GM21423 (cell line): ENCODE results near the gene ADAMTS13.

Experiments used
- ATAC-seq: cut with Tn5 transposase; IDR thresholded peaks from one replicate; pipeline ENCODE4 v1.9.1; 2021; ENCODE audit warnings: mild to moderate bottlenecking, moderate library complexity; ENCODE audit not compliant: unreplicated experiment

ADAMTS13 gene

DNA sequence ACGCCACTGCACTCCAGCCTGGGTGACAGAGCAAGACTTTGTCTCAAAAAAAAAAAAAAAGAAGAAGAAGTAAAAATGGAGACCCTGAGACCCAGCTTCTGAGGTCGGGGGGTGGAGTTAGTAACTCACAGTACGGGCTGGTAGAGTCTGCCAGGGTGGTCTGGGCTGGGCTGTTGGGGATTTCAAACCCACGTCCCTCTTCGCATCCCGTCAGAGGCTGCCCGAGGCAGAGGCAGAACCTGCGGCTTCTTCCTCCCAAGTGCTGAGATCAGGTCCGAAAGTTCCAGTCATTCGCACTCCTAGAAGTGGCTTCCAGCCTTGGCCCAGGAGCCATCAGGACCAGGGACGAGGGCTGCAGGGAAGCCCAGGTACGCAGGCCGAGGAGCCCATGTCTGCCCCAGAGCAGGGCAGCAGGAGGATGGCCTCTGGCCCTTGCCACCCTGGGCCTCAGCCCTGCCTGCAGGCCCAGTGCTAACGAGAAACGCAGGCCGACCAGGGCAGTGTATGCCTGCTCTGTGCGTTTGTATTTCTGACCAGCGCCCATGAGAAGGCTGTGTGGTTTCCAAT is 66.6 kb downstream of the ADAMTS13 start:
- ATAC-seq: no peak

GRCh38 chr9:133489253-133490190 is 67.4 kb downstream of the ADAMTS13 start:
- no peak for ATAC-seq

DNA sequence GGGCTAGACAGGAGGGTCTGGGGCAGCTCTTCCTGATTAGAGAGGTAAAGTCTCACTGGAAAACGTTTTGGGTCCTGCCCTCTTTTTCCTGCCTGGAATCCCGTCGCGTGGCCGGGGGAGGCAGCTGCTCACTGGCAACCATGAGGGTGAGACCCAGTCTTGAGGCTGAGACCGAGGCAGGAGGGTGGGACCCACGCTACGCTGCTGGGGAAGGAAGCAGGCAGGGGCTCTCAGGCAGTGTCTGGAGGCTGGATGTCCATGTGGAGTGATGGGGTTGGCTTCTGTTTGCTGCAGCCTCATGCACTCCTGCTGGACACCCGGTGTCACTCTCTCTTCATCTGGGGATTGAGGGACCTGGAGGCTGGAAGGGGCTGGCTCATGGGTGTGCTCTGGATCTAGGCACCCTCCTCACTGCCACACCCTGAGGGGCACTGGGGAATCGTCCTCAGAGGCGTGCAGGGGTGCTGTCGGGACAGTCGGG is 68.1 kb downstream of the ADAMTS13 start:
- ATAC-seq: no peak

GRCh38 chr9:133490865-133491655 is 68.9 kb downstream of the ADAMTS13 start:
- no peak for ATAC-seq

- ATAC-seq: no peak
These were observed 69.4 kb downstream of the ADAMTS13 start for GRCh38 chr9:133491656-133491925.

DNA sequence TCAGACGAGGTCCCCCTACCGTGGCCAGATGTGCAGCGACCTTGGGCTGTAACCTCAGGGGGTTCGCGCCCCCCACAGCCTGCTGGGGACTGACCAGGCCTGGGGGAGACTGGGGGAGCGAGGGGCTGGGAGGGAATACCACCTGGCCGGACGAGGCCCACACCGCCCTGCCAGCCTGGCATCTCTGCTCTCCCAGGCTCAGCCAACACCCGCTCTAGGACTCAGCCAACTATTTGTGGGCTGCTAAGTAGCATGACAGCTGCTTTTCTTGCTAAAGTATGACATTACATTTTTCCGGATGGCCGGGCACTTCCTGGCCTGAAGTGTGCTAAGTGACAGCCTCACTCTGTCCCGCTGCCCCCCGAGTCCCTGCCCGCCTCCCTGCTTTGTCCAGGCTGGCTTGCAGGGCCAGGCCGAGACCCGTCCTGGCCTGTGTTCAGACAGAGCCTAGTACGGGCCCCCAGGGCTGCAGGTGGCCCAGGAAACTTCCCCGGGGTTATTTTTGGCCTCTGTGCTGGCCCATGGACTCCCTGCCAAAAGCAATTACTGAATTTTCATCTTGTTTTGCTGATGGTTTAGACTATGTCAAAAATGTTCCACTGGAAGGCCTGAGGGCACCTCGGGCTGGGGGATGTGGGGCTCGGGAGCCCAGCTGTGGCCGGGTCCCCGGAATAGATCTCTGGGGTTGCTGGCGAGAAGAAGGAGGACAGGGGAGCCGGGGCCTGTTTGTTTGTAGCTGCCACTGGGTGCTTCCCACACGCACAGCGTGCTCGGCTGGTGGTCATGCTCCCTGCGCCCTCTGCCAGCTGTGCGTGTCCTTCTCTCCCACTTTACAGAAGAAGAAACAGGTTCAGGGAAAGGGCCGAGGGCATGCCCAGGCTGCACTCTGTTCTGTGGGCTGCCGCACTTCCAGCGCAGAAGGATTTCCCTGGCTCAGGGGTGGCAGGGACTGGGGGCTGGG is 70.2 kb downstream of the ADAMTS13 start:
- ATAC-seq: no peak

GRCh38 chr9:133493428-133493827 is 71.3 kb downstream of the ADAMTS13 start:
- no peak for ATAC-seq

GRCh38 chr9:133493845-133494540 is 71.8 kb downstream of the ADAMTS13 start:
- no peak for ATAC-seq

- ATAC-seq: no peak
These were observed 72.6 kb downstream of the ADAMTS13 start for GRCh38 chr9:133494636-133495326.

DNA sequence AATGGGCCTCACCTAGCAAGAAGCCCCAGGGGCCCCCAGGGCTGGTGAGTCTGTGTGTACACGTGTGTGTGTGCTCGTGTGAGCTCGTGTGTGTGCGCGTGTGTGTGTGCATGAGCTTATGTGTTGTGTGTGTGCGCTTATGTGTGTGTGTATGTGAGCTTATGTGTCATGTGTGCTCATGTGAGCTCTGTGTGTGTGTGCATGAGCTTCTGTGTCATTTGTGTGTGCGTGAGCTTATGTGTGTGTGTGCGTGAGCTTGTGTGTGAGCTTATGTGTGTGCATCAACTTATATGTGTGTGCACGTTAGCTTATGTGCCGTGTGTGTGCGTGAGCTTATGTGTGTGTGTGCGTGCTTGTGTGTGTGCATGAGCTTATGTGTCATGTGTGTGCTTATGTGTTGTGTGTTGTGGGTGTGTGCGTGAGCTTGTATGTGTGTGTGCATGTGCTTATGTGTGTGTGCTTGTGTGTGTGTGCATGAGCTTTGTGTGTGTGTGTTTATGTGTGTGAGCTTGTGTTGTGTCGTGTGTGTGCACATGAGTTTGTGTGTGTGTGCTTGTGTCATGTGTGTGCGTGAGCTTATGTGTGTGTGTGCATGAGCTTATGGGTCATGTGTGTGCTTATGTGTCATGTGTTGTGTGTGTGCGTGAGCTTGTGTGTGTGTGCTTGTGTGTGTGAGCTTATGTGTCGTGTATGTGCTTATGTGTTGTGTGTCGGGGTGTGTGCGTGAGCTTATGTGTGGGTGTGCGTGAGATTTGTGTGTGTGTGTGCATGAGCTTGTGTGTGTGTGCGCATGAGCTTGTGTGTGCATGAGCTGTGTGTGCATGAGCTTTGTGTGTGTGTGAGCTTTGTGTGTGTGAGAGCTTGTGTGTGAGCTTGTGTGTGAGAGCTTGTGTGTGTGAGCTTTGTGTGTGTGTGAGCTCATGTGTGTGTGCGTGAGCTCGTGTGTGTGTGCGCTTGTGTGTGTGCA is 73.4 kb downstream of the ADAMTS13 start:
- ATAC-seq: no peak

- no peak for ATAC-seq
These were observed 75.0 kb downstream of the ADAMTS13 start for GRCh38 chr9:133496861-133497842.

GRCh38 chr9:133499132-133499891 is 77.1 kb downstream of the ADAMTS13 start:
- no peak for ATAC-seq

DNA sequence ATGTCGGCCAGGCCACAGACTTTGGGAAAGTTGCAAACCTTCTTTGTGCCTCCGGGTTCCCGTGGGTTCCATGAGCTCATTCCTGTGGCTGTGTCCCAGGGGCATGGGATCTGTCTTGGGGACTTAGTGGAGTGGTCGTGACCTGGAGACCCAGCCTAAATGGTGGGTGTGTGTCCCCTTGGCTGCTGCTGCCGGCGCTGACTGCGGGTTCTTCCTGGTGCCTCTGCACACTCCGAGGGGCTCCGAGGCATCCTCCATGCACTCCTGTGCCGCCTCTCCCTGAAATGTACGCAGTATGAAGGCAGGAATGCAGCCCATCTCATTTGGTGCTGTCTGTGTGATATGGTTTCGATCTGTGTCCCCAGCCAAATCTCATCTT is 77.7 kb downstream of the ADAMTS13 start:
- no peak for ATAC-seq

DNA sequence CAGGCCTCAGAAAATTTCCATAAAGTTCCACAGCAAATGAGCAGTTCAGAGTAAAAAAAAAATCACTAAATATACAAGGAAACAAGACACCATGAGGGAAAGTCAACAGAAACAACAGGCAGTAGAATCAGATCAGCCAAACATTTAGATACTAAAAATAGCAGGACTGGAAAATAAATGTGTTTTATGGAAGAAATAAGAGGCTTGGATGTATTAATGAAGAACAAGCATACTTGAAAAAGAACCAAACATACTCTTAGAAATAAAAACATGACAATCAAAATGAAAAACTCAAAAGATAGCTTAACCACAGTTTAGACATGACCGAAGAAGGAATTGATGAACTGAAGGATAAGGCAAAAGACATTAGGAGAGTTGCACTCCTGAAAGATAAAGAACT is 79.9 kb downstream of the ADAMTS13 start:
- ATAC-seq: no peak

DNA sequence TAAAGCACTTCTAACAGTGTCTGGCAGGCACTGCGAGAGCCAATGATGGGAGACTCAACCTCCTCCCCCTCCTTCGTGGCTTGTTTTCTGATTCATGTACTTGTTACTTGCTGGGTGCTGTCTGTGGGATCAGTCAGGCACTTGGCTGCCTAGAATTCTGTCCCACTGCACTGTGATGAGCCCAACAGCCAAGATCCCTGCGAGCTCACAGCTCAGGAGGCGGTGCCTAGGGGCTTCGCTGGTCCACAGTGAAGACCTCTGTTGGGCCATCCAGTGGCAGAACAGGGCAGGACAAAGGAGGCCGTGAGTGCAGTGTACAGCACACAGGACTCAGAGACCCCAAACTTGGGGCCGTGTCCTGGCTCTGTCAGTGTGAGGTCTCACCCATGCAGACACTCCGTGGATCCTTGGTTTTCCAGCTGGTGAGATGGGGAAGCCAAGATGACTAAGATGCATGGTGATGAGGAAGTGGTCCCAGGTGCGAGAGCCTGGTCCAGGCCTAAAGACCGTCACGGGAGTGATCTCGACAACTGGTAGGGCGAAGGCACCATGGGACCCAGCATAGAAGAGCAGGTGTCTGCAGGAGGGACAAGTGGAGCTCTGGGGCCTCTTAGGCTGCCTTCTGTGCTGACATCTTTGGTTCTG is 83.1 kb downstream of the ADAMTS13 start:
- no peak for ATAC-seq
